GOT3 (cell line): ENCODE results near the gene CLMP.
"Not testable (repeated sequence)": the region's sequence is repeated elsewhere in the genome, so short reads cannot be mapped to it uniquely, and the experiment has no call there.

Experiments
- DNase-seq: peaks from one replicate; lab custom pipeline; 2025; ENCODE audit warnings: mixed read lengths; lab: John Stamatoyannopoulos, UW

Gene CLMP

DNA sequence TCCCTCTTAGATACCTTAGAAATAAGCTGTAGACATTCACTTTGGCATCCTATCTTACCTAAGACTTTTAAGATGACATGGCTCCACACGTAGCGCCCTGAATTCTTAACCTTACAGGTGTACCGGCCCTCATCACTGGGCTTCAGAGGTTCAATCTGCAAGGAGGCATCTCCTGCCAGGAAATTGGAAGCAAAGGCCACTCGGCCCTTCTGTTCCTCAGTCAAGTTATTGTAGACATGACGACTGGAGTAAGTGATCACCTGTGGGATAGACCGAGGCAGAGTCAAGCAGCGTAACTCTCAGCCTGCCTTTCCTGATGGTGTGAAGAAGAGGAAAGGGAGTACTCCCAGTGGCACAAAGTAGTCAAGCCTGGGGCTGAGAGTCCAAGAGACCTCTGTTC lies 110.6 kb downstream of the CLMP start:
- DNase-seq: no peak

DNA sequence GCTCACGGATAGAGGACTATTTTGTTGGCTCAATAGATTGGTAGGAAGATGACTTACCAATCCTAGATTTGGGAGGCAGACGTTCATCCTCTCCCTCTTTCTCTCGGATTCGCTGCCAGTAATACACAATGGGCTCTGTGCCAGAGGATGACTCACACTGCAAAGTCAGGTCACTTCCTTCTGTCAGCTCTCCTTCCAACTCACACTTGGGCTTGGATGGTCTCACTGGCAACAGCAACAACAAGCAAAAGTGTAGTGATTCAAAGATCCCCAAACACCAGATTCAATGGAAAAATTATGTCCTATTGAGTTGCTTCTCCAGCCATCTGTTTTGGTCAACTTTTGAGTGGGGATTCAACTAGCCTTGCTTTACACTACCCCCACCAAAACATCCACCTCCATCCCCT lies 111.4 kb downstream of the CLMP start:
- peak; percentile 33 for DNase-seq

DNA sequence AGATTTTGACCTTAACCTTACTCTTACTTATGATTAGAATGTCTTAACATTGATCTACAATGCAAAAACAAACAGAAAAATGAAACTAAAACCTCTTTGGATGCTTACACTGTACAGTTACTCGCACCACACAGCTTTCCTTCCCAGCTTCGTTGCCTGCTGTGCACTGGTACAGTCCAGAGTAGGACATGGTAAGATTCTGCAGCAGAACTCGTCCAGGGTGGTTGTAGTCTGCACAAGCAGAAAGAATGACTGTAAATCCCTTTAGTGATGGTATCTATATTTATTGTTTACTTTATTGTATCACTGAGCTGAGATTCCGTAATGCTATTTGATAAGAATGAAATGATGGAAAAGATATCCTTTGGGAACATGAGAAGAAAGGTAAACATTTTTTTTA lies 112.1 kb downstream of the CLMP start:
- no peak for DNase-seq

DNA sequence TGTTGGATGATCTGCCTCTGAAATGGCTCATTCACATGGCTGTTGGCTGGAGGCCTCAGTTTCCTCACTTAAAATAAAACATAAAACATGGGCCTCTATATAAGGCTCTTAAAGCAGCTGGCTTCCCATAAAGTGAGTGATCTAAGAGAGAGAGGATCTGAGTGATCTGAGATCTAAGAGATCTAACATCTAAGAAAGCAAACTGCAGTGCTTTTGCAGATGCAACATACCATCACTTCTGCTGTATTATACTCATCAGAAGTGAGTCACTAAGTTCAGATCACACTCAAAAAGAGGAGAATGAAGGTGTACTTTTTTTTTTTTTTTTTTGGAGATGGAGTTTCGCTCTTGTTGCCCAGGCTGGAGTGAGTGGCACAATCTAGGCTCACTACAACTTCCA lies 115.0 kb downstream of the CLMP start:
- no peak for DNase-seq

DNA sequence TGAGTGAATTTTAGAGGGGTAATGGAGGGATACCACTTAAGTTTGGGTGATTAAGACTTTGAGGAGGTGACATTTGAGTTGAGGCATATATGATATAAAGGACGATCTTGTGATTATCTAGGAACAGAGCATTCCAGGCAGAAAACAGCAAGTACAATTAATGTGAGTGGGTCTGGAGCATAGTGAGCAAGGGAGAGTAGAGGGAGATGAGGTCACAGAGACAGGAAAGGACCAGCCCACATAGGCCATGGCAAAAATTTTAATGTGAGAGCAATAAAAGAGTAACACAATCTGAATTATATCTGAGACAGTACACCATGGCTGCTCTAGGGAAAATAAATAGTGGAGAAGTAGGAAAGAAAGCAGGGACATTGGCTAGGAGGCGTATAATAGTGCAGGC lies 118.6 kb downstream of the CLMP start:
- no peak for DNase-seq

DNA sequence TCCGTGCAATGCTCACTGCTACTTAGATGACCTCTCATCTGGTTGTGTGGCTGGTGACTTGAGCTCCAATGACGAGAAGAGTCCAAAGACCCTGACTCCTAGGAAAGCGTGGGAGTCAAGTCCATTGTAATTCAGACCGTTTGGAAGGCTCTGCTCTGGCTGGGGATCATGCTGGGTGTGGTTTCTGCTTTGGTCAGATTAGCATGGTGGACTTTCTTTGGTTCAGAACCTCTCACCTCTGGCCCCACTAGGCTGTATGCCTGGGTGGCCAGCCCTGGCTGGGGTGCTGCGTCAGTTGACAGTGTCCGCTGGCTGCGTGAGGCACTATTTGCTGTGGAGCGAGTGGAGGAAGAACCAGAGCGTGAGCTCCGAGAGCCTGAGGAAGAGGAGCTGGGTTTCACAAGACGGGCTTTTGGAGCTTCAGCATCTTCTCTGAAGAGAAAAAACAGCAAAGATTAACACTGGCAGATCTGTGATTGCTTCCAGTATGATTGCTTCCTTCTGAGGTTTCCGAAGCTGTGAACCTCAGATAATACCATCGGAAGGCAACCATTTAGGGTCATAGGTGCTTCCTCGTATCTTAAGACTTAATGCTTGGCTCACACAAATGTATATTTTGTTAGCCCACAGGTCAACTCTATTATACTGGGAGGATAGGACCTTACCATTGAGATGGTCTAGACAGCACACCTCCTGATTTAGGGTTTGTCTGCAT lies 121.5 kb downstream of the CLMP start:
- no peak for DNase-seq

DNA sequence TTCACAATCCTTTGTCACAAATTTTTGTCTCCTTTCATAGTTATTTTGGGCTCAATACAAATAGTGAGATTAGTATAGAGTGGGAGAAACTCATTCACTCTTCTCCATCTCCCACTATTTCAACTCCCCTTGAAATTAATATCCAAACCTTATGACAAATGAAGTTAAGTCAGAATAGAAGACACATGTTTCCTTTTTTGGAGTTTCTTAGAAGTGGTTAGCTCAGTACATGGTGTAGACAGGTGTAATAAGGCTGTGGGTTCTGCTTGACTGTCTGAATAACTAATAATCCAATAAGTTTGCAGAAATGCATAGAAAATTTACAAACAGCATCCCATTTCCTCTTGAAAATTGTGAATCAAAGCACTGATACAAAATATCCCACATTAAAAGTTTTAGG lies 122.3 kb downstream of the CLMP start:
- no peak for DNase-seq

DNA sequence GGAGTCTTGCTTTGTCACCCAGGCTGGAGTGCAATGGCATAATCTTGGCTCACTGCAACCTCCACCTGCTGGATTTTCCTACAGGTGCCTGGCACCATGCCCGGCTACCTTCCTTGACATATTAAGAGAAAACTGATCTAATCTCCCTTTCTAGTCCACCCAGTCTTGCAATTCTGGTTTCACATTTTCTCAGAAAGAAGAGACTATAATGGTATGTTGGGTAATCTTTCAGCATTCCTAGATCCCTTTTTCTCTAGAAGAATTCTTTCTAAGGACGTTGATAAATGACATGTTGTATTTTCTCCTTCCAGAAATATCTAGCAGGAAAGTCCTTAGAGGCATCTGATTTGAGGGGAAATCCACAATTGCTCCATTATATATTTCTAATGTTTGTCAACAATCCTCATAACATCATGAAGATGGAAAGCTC lies 122.7 kb downstream of the CLMP start:
- DNase-seq: no peak

DNA sequence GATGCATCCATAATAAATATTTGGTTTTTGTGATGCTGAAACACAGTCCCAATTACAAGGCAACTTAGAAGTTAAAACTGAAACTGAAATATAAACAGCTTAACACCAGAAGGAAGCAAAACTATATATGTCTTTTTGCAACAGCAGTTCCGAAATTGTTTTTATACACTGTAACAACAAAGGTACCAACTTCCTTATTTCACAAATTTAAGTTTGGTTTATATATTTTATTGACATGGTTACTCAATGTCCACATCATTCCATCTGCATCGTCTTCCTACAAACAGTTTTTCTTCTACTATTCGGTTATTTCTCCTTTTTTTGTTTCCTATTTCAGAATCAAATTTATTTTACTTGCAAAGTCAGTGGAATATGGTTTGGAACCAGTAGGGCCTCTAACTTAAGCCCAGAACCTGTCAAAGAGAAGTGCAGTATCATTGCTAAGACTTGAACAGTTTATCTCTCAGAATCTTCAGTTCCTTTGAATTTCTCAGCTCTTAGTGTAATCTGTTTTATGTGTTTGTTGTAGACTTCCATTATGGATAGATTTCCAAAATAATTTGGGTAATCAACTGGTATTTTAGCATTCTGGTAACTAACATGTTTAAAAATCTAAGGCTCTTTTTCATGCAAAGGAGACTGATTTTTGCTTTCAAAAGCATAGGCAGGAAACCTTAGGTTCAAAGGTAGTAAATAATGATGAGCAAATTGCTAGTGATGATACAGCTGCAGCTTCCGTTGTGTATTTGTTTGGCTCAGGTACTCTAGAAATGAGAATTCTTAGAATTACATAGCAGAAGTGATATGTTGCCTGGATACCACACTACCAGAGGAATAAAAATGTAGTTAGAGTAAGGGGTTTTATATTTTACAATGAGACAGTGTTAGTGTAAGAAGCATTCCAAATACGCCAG lies 124.9 kb downstream of the CLMP start:
- DNase-seq: no peak

DNA sequence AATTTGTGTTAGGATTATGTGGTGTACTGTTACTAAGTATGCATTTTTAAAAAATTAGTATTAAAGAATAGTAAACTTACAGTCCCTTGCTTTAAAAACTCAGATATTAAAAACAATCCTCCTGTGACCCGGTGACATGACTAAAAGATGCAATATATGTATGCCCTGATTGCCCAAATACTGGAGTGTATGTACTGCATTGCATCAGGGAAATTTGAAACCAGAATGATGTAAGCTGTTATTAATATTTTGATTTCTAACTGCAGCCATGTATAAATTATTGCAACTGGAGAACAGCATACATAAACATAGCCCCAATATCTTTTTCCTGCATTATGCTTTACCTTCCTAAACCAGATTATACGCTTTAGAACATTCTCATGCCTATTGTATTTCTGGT lies 129.4 kb downstream of the CLMP start:
- DNase-seq: no peak

DNA sequence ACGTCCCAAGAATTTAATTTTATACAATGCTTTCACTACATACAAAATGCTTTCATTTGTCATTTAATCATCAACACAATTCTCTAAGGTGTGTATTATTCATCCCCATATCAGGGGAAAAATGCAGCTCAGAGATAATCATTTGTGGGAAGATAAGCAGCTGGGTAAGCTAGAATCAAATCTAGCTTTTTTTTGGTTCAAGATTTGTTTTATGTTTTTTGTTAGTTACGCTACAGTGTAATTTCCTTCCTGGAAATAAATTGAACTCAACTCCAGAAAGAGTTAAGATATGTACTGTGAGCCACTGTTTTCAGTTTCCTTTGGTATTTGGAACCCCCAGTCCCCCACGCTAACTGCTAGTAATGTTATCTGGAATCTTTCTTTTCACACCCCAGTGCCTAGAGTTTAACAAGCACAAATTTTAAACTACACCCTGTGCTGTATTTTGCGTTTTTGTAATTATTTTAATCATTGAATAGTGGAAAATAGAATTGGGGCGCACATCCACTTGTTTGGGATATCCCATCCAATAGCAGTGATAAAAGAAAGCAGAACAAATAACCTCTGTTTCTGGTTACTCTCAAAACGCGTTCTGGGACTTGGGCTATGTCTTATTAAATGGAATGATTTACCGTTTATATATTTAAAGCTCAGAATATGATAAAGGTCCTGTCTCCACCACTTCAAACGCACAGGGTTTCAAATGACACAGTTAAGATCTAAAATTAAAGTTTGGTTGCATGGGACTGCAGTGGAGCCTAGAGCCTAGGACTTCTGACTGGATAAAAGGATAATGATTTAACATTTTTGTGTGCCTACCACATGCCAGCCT lies 131.0 kb downstream of the CLMP start:
- no peak for DNase-seq

DNA sequence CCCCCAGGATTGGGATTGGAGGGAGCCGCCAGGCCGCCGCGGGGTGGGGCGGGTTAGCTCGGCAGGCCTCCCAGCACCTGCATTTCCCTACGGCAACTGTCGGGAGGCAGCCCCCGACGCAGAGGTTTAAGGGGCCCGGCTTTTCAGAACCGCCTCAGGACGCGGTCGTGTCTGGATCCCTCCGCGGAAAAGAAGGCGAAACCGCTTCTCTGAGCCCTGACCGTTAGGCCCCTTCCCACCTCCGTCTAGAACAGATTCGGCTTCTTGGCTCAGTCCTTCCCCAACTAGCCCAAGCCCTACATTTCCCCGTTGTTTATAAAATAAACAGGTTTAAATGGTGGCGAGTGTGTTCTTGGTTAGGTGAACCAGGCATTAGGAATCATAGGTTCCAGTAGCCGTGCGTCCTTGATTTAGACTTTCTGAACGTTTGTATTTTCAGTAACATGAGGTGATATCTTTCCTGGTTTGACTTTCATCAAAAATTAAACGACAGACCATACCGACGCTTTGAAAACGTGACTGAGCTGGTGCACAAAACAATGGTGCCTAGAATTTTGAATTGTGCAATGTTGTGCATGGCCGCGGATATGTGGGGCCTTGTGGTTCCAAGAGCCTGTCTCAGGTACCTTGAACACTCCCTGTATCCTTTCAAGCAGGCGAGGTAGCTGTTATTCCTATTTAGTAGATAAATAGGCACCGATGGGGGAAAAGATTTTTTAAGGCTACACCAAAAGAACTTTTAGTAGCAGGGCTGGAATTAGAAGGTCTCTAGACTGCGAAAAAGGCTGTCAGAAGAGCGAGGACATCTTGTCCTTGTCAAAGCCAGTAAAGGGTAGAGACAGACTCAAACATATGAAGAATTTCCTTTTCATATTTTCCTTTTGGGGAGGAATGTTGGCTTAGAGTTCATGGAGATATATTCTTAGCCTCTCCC lies 131.9 kb downstream of the CLMP start:
- no peak for DNase-seq

DNA sequence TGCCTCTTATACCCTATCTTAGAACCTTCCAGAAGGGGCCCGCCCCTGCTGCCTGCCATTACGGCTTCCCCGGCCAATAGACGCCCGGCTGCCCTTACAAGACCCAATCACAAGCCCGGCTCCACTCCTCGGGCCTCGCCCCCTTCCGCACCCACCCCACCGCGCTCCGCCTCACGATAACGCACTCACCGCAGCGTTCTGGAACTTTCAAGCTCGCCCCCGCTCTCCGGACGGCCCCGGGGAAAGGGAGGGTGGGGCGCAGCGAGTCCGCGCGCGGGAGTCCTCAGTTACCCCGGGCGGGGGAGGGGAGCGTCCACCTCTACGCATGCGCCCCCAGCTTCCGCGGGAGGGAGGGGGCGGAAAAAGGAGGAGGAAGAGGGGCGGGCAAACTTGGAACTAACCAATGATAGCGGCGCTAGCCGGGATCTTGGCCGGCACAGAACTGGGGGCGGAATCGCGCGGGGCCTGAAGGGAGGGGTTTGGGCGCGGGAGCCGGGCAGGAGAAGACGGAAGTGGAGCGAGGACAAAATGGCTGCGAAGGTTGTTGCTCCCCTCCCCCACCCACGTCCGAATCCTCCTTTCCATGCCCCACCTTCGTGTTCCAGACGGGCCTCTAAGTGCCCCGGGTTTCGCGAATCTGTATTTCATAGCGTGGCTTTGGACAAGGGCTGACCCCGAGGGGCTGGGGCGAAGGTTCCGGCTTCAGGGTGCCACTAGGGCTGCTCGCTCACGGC lies 132.7 kb downstream of the CLMP start:
- peak; percentile 95 for DNase-seq

DNA sequence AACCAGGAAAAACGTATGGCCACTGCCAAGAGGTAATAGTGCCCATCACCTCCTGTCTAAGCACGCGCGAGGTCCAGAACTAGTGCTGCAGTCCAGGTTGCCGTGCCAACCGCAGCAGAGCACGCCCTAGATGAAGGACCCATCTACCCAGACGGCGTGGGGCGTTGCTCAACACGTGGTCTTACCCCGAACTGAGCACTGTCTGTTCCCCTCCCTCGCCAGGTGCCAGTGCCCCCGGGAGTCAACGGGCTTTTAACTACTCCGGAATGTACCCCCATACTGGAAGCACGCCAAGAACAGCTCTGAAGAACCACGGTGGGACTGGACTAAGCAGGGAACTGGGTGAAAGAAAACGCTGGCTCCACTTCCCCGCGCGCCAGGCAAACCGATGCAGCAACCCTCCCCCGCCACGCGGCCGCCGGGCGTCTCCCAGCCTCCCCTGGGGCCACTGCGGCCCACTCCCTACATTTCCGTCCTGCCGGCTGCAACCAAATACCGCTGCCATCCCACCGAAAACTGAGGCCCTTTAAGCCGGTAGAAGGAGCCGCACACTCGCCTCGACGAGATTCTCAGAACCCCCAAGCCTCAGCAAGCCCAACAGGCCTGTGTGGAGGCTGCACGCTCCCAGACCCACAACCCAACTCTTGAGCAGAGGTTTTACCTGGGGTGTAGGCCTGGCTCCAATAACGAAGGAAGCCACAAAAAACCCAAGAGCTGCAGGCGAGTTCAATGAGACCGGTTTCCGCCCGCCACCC lies 133.5 kb downstream of the CLMP start, which contains the start of gene HSPA8:
Gene HSPA8 (minus strand): TSS at position 734 of the 755 bp plus-strand sequence. CDS start 812 bp downstream, outside the sequence.
- DNase-seq: peak; percentile 44

DNA sequence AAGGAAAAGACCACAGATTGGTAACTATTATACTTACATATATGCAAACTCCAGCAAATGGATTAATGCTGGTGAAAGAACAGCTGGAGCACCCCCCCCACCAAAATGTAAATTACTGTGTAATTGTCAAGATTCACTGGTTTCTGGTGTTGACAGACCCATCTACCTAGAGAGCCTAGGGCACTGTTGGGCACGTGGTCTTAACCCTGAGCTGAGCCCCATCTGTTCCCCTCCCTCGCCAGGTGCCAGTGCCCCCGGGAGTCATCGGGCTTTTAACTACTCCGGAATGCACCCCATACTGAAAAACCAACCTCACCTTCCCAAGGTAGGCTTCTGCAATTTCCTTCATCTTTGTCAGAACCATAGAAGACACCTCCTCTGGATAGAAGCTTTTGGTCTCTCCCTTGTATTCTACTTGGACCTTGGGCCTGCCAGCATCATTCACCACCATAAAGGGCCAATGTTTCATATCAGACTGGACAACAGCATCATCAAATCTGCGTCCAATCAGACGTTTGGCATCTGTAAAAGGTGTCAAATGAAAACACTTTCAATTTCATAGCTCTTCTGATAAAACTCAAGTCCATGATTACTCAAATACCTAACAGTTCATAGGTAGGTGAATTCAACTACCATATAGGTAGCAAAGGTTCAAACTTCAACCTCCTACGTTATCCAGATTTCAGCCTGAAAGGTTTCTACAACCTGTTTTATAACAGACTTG lies 134.6 kb downstream of the CLMP start:
- DNase-seq: no peak

DNA sequence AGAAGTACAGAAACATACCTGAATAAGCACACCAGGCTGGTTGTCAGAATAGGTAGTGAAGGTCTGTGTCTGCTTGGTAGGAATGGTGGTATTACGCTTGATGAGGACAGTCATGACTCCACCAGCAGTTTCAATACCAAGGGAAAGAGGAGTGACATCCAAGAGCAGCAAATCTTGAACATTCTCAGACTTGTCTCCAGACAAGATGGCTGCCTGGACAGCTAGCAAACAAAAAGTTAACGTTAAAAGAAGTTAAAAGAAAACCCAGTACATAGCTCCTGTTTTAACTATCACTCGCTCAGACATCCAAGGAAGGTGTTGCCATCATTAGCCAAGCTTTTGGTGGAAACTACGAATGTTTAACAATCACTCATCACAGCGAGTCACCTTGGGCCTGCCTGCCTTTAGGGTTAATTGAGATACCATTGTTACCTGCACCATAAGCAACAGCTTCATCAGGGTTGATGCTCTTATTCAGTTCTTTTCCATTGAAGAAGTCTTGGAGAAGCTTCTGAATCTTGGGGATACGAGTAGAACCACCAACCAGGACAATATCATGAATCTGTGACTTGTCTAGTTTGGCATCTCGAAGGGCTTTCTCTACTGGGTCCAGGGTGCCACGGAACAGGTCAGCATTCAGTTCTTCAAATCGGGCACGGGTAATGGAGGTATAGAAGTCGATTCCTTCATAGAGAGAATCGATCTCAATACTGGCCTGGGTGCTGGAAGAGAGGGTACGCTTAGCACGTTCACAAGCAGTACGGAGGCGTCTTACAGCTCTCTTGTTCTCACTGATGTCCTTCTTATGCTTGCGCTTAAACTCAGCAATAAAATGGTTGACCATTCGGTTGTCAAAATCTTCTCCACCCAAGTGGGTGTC lies 135.8 kb downstream of the CLMP start:
- not testable (repeated sequence) for DNase-seq

DNA sequence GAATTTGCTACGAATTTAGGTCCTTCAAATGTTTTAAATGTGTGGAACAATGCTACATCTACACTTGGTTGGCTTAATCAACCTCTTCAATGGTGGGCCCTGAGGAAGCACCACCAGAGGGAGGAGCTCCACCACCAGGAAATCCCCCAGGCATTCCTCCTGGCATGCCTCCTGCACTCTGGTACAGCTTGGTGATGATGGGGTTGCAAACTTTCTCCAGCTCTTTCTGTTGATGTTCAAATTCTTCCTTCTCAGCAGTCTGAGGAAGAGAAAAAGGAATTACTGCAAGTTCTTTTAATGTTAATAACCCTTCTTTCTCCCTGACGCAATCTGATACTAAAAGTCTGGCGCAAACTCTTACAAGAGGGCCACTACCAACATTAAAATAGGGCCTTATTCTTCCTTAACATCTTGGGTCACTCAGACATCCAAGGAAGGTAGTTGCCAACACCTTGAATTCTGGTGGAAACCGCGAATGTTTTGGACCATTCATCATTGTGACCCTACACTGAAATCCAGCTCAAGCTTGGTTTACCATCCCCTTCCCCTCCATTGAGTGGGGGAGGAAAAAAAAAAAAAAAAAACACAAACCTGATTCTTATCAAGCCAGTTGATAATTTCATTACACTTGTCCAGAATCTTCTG lies 137.3 kb downstream of the CLMP start:
- DNase-seq: no peak
